DMS 273 (cell line): Measurements from ENCODE around the gene HIC2.
"Not testable (repeated sequence)": the region's sequence is repeated elsewhere in the genome, so short reads cannot be mapped to it uniquely, and the experiment has no call there.

Source experiments
- DNase-seq: peaks from one replicate; lab custom pipeline; 2025; ENCODE audit not compliant: unreplicated experiment; lab: John Stamatoyannopoulos, UW

The HIC2 gene, protein sequence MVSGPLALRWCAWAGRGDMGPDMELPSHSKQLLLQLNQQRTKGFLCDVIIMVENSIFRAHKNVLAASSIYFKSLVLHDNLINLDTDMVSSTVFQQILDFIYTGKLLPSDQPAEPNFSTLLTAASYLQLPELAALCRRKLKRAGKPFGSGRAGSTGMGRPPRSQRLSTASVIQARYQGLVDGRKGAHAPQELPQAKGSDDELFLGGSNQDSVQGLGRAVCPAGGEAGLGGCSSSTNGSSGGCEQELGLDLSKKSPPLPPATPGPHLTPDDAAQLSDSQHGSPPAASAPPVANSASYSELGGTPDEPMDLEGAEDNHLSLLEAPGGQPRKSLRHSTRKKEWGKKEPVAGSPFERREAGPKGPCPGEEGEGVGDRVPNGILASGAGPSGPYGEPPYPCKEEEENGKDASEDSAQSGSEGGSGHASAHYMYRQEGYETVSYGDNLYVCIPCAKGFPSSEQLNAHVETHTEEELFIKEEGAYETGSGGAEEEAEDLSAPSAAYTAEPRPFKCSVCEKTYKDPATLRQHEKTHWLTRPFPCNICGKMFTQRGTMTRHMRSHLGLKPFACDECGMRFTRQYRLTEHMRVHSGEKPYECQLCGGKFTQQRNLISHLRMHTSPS

GRCh38 chr22:21417227-21417746, at the start of gene HIC2:
Gene HIC2, plus strand, starts transcription at chr22:21417371. Its CDS starts 25,461 bp downstream, at chr22:21442832.
- DNase-seq, result not testable (repeated sequence)

- not testable (repeated sequence) for DNase-seq
Observed at GRCh38 chr22:21368603-21369310, 48.4 kb upstream of the HIC2 start.

DNA sequence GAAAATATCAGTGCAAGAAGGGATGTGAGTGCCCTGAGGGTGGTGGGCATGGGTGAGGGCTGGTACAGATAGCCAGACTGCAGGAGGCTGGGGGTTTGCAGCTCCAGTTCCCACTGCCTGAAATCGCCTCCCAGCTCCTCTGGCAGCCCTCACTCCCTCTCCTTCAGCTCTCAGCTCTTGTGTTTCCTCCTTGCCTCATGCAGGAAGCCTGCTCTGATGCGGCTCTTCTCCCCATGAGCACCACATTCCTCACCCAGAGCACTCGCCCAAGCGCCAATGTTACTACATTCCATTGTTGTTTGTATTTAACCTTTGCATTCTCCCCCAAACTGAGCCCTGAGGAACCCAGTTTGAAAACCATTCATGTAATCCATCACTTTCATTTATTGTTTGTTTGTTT, 41.3 kb upstream of the HIC2 start:
- DNase-seq, result not testable (repeated sequence)

GRCh38 chr22:21383701-21384467, 33.3 kb upstream of the HIC2 start, which contains the start of gene RIMBP3B:
Gene RIMBP3B, plus strand, starts transcription at chr22:21383751. Its CDS starts 108 bp downstream, at chr22:21383859.
- DNase-seq, result not testable (repeated sequence)

DNA sequence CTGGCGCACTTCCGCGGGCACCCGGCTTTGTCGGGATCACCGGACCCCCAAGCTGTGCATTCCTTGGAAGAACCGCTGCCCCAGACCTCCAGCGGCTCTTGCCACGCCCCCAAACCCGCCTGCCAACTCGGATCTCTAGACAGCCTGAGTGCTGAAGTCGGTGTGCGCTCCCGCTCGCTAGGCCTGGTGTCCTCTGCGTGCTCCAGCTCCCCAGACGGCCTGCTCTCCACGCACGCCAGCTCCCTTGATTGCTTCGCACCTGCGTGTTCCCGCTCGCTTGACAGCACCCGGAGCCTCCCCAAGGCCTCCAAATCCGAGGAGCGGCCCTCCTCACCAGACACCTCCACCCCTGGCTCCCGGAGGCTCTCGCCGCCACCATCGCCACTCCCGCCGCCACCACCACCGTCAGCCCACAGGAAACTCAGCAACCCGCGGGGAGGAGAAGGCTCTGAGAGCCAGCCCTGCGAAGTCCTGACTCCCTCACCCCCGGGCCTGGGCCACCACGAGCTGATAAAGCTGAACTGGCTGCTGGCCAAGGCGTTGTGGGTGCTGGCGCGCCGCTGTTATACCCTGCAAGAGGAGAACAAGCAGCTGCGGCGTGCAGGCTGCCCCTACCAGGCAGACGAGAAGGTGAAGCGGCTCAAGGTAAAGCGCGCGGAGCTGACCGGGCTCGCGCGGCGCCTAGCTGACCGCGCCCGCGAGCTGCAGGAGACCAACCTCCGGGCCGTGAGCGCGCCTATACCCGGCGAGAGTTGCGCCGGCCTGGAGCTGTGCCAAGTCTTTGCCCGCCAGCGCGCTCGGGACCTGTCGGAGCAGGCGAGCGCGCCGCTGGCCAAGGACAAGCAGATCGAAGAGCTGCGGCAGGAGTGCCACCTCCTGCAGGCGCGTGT, 32.5 kb upstream of the HIC2 start:
- not testable (repeated sequence) for DNase-seq

- DNase-seq, result not testable (repeated sequence)
Observed at GRCh38 chr22:21389480-21389879, 27.7 kb upstream of the HIC2 start.

- DNase-seq, result not testable (repeated sequence)
Observed at GRCh38 chr22:21390013-21390412, 27.2 kb upstream of the HIC2 start.

- not testable (repeated sequence) for DNase-seq
Observed at GRCh38 chr22:21394613-21395012, 22.6 kb upstream of the HIC2 start.

- not testable (repeated sequence) for DNase-seq
Observed at GRCh38 chr22:21401197-21401969, 15.8 kb upstream of the HIC2 start.

DNA sequence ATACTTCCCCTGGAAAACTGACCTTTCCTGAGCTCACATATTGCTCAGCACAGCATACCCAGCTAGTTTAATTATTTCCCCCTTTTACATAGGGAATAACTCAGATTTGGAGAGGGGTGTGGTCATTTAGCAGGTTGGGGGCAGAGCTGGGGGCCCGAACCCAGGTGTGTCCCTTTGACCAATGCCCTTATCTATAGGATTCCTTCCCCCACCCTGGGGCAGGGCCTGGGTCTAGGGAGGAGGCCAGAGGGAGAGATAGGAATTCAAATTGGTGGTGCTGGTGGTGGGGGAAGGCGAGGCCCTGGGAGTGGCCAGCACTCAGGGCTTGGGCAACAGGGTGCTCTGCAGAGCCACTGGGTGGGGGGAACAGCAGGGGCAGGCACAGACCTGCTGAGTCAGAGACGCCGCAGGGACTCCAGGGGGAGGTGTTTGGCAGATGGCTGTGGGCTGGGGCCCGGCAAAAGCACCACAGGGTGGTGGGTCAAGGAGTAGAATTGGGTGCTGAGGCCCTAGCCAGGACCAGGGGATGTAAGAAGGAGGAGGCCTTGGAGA, 14.3 kb upstream of the HIC2 start:
- not testable (repeated sequence) for DNase-seq

DNA sequence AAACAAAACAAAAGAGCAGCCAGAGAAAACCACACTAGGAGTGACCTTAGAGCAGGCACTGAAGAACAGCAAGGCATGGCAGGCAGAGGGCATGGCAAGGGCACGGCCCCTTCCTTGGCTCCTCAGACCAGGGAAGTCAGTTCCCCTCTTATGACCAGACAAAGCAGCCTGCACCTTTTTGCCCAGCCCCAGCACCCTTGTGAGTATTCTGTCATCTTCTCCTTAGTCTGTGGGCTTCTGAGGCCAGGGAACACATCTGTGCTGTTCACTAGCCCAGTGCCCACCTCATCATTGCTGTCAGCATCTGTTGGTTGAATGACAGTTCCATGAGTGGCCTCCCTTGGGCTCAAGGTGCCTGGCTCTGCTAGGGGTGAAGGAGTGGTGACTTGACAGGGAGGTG, 10.0 kb upstream of the HIC2 start:
- not testable (repeated sequence) for DNase-seq

GRCh38 chr22:21407792-21408191, 9.4 kb upstream of the HIC2 start:
- not testable (repeated sequence) for DNase-seq

DNA sequence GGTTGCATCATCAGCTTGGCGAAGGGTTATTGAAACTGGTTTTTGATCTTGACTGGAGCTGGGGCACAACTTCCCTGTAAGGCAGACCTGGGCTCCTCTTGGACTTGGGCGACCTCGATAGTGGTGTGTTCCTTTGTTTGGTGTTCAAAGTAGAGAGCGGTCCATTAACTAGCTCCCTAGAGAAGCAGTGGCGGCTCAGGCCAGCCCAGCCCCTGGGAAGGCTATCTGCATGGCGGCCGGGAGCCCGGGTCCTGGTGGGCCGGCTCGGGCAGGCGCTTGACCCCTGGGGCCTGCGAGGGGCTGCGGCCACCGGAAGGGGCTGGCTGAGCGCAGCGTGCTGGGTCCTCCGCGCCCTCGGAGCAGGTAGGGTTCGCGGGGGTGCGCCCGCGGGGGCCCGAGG, 796 bp upstream of the HIC2 start:
- not testable (repeated sequence) for DNase-seq

- not testable (repeated sequence) for DNase-seq
Observed at GRCh38 chr22:21417853-21418252, 682 bp downstream of the HIC2 start.

DNA sequence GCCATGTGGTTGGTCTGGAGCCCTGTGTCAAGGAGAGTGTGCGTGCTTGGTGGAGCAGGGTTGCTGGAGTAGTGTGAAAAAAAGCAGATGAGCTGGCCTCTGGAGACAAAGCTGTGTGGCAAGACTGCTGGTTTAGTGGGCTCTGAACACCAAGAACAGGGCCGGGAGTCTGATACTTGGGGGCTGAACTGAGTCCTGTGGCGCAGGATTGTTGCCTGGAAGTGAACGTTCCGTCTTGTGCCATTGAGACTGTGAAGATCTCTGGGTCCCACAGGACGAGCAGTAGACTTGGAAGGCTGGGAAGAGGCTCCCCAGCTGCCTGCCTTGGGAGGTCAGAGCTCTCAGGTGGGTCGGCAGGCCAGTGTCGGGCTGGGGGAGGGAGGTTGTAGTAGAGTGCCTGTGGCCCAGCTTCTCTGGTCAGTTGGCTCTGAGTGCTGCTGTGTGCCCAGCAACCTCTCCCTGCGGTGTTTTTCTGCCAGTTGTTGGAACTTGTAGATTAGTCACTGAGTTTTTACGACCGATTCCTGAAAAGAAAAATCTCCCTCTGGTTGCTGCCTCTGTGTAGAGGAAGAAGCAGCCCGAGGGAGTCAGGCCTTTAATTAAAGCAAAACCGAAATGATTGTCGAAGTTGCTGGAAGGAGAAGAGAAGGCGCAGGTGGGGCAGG, 1.9 kb downstream of the HIC2 start:
- not testable (repeated sequence) for DNase-seq

GRCh38 chr22:21420180-21420763, 3.1 kb downstream of the HIC2 start:
- not testable (repeated sequence) for DNase-seq

- not testable (repeated sequence) for DNase-seq
Observed at GRCh38 chr22:21424084-21424709, 7.0 kb downstream of the HIC2 start.
